ENCODE results near the gene GLCE.

GLCE gene

DNA sequence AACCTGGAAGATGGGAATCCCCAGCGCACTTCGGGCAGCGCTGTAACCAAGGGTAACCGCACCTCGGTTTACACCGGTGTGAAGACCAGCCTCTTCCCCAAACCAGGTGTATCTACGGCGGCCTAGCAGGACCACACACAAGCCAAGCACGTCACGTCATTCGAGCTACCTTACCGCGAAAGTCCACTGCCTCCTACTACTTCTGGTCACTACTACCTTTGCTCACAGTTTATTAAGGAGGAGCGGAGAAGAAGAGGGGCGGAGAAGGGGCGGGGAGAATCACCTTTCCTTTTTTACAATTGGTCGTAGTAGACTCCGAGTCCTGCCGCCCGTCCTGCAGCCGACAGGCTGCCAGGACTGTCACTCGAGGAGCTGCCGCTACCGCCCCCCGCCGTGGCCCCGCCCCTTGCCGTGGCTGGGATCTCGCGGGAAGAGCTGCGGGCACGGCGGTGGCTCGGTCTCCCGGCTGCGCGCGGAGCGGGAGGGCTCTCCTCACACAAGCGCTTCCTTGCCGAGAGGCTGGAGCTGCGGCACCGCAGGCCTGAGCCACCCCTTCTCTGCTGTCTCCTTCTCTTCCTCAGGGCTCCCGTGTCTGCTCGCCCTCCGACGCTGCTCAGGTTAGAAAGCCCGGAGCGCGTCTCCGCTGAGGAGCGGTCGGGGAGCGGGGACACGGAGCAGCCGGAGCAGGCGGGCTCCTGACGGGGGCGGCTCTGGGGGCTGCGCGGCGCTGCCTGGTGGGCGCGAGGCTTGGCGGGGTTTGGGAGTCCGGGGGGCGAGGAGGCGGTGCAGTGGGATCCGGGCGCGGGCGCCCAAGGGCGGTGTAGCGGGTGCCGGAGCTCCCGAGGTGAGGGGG is at the start of gene GLCE:
Gene GLCE (plus strand): TSS at position 495 of the 853 bp plus-strand sequence. CDS start 95,172 bp downstream, outside the sequence.
- peak; percentile 80 for DNase-seq (ENCODE audit: low read depth in 2 of 2)

DNA sequence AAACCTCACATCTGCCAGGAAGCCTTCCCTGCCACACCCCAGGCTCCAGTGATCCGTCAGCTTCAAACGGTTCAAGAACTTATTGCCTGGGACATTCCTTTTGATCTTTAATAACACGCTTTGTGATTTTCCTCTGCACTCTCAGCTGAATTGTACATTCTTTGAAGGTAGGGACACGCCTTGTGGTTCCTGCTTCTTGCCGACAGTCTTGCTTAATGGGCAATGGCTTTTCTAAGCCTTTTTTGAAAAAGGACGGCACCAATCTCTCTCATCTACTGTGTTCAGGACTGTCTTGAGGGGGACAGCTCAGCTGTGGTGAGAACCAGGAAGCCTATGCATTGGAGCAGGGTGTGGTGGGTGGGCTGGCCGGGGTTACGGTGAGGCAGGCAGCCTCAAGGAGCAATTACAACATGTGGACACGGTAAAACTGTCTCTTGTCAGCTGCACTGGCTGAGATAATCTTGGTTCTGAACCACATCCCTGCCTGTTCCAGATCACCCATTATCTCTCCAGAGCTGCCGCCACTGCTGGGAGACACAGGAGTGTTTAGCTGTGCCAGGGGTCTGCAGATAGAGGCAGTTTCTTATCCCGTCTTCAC is 46.0 kb upstream of the GLCE start:
- DNase-seq (ENCODE audit: low read depth in 2 of 2), result no peak

DNA sequence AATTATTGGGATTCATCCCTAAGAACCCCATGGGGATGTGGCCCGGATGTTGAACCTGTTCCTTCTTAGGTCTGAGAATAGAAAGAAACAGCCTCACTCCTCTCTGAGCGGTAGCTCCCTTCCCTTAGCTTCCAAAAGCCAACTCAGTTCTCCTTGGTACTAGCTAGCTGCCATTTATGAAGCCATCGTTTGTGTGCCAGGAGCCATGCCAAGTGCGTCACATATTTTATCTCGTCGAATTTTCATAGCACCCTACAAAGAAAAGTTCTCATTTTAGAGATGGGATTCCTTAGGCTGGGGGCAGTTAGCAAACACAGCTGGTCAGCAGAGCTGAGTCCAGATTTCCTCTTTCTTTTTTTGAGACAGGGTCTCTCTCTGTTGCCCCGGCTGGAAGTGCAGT is 45.4 kb upstream of the GLCE start:
- DNase-seq (ENCODE audit: low read depth in 2 of 2), result no peak

DNA sequence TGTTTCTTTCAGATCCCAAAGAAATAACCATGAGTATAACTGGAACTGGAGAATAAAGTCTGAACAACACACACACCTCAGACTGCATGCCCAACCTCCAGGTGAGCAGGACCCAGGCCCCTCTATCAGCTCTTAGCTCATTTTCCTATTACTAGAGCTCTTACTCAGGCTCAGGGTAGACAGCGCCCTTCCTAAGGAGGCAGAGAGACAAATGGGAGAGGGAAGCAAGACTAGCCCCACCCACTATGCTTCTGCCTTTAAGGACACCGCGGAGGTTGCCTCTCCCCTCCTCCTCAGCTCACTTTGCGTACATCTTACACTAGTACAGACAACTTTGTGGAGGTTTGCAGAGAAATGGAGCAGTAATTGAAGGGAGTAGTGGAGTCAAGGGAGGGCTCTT is 44.0 kb upstream of the GLCE start:
- DNase-seq (ENCODE audit: low read depth in 2 of 2), result no peak

GRCh38 chr15:69117431-69117871 is 43.0 kb upstream of the GLCE start:
- DNase-seq (ENCODE audit: low read depth in 2 of 2), result no peak

DNA sequence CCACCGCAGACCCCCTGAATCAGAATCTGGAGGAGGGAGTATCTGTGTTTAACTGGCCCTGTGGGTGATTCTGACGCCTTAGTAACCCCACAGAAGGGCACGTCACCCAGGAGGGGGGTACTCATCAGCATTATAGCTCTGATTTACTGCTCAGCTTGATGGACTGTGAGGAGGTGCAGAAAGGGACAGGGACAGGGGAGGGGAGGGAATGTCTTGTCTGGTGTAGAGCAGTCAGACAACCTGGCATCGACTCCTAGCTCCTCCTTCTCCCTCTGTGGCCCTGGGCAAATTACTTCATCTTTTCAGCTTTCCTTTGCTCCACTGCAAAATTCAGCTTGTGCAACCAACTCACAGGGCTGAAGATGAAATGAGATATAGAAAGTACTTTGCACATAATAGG is 42.3 kb upstream of the GLCE start:
- no peak for DNase-seq (ENCODE audit: low read depth in 2 of 2)

DNA sequence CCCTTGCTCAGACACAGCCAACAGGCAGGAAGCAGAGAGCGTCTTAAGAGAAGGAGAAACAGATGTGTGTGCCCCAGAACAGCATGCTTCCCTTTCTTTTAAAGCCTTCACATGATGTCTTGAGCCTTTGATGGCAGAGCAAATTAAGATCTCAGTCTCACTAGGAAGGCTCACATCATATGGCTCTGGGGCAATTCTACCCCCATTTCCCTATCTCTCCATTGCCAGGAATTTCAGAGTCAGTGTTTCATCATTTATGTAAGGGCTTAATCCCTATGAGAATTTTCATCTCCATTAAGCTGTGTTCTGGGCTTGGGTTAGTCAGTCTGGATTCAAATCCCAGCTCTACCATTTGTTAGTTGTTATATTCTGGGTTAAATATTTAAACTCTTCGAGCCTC is 41.4 kb upstream of the GLCE start:
- DNase-seq (ENCODE audit: low read depth in 2 of 2), result no peak

GRCh38 chr15:69119683-69120395 is 40.6 kb upstream of the GLCE start:
- no peak for DNase-seq (ENCODE audit: low read depth in 2 of 2)

GRCh38 chr15:69120732-69121131 is 39.7 kb upstream of the GLCE start:
- DNase-seq (ENCODE audit: low read depth in 2 of 2), result no peak

GRCh38 chr15:69121198-69121828 is 39.1 kb upstream of the GLCE start:
- DNase-seq (ENCODE audit: low read depth in 2 of 2), result no peak

GRCh38 chr15:69125236-69125635 is 35.2 kb upstream of the GLCE start:
- DNase-seq (ENCODE audit: low read depth in 2 of 2), result no peak

- DNase-seq (ENCODE audit: low read depth in 2 of 2), result no peak
These were observed 34.4 kb upstream of the GLCE start for GRCh38 chr15:69126054-69126469.

DNA sequence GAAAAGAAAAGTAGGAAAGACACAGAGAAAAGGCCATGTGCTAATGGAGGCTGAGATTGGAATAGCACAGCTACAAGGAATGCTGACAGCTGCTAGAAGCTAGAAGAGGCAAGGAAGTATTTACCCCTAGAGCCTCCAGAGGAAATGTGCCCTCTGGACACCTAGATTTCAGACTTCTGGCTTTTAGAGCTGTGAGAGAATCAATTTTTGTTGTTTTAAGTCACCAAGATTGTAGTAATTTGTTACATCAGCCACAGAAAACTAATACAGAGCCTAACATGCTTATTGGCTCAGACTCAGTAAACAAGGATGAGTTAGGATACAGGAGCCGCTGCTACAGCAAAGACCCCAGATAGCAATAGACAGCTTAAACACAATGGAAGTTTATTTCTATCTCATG is 33.1 kb upstream of the GLCE start:
- DNase-seq (ENCODE audit: low read depth in 2 of 2), result no peak

DNA sequence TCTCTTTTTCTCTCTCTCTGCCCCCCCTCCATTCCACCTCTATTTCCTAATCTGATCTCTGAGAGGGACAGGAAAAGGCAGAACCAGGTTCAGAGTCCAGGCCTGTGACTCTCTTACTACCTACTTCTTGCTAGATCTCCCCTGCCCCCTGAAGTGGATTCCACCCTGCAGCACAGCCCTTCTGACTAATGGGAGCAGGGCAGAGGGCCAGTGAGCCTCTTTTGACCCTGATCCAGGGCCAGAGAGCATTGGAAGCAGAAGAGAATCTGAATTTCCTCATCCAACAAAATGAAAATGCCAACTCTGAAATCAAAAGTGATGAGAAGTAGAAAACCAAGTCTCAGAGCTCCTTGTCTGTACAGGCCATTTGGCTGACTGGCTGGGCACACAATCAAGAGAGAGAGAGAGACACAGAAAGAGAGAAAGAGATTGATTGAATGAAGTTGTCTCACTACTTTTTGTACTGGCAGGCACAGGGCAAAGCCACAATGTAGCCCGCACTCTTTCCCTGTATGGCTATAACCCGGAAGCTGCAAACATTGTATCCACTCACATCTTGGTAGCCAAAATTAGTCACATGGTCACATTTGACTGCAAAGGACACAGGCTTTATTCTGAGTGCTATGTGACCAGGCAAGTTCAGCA is 31.6 kb upstream of the GLCE start:
- DNase-seq (ENCODE audit: low read depth in 2 of 2), result no peak

DNA sequence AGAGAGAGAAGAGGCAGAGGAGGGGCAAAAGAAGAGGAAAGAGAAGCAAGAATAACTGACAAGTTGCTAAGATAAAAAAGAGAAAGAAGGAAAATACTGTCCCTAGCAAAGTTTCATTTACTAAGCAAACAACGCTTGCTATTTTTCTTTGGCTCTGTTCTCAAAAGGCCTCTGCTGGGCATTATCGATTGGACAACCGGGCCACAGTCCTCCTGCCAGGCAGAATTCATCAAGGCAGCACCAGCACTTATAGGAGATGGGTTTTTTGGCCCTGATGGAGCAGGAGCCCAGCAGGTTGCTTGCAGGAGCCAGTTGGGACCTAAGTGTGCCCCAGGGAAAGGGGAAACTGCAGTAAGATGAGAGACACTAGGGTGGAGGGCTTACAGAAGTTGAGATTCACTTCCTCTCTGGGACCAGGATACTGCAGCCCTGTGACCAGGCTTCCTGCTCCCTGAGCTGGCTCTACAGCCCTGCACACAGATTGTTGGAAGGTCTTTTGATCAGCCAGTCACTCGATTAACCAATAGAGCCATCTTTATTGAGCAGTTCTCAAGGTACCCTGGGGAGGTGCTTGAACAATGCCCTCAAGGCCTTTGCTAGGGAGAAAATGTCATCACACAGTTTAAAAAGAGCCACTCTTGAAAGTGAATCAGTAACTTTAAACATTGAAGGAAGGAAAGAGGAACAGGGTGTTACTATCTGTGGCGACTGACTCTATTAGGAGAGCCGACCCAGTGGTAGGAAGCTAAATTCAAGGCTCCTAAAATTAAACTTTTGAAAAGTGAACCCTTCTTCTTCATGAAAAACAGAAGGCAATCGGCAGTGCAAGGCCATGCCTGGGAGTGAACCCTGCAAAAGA is 28.8 kb upstream of the GLCE start:
- DNase-seq (ENCODE audit: low read depth in 2 of 2), result no peak

DNA sequence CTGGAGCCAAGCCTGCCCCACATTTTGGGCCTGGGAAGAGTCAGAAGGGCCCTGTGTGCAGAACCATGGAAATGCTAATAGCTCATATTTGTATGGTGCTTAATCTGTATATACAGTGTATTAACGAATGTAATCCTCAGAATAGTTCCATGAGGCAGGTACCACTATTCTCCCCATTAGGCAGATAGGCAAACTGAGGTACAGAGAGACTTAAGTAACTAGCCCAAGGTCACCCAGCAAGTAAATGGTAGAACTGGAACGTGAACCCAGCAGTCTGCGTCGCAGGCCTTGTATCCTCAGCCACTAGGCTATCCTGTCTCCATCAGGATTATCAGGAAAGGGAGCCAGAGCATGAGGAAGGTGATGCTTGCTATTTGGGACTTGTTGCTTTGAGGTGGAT is 28.0 kb upstream of the GLCE start:
- no peak for DNase-seq (ENCODE audit: low read depth in 2 of 2)

- no peak for DNase-seq (ENCODE audit: low read depth in 2 of 2)
These were observed 27.2 kb upstream of the GLCE start for GRCh38 chr15:69132977-69133861.

DNA sequence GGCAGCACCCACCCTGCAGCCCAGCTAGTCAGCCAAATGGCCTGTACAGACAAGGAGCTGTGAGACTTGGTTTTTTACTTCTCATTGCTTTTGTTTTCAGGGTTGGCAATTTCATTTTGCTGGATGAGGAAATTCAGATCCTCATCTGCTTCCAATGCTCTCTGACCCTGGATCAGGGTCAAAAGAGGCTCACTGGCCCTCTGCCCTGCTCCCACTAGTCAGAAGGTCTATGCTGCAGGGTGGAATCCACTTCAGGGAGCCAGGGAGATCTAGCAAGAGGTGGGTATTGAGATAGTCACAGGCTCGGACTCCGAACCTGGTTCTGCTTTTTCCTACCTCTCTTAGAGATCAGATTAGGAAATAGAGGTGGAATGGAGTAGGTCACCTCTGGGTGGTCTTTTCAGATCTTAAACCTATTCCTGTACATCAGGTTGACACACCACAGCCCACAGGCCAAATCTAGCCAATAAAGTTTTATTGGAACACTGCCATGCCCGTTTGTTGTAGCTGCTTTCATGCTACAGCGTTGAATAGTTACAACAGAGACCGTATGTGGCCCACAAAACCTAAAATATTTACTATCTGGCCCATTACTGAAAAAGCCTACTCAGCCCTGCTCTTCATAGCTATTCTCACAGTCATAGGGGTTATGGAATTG is 26.4 kb upstream of the GLCE start:
- DNase-seq (ENCODE audit: low read depth in 2 of 2), result no peak

- DNase-seq (ENCODE audit: low read depth in 2 of 2), result no peak
These were observed 25.6 kb upstream of the GLCE start for GRCh38 chr15:69134791-69135190.

All from activated CD8-positive, alpha-beta memory T cell treated with anti-CD3 and anti-CD28 coated beads for 4 hours (primary cell).